DOHH2 (cell line): Measurements from ENCODE around the gene L3MBTL4.

Experiments
- H3F3A ChIP-seq: fragments of 200-600 bp; sonication (generic), shearing (Covaris generic); 2 replicates; pipeline ENCODE4 v1.6.0; 2016; ENCODE audit warnings: antibody characterized with exemption, mild to moderate bottlenecking; ENCODE audit not compliant: control insufficient read depth, insufficient read depth
- H3K27ac ChIP-seq: fragments of 200-600 bp; sonication (generic); 2 replicates; pipeline ENCODE4 v1.5.1; 2014; ENCODE audit warnings: low read depth, mild to moderate bottlenecking, low read length, moderate library complexity
- H3K27me3 ChIP-seq: fragments of 200-600 bp; sonication (generic); 2 replicates; pipeline ENCODE4 v1.6.1; 2014; ENCODE audit warnings: mild to moderate bottlenecking, low read length, mixed read lengths; ENCODE audit not compliant: control insufficient read depth
- H3K36me3 ChIP-seq: fragments of 200-600 bp; sonication (generic); 2 replicates; pipeline ENCODE4 v1.6.1; 2014; ENCODE audit warnings: mild to moderate bottlenecking, low read length, moderate library complexity, mixed read lengths; ENCODE audit not compliant: control insufficient read depth
- H3K4me1 ChIP-seq: fragments of 200-600 bp; sonication (generic); 2 replicates; pipeline ENCODE4 v1.6.1; 2014; ENCODE audit warnings: mild to moderate bottlenecking, low read length, mixed read lengths; ENCODE audit not compliant: control insufficient read depth
- H3K4me2 ChIP-seq: fragments of 200-600 bp; sonication (generic); 2 replicates; pipeline ENCODE4 v1.6.0; 2014; ENCODE audit warnings: mild to moderate bottlenecking, low read length, moderate library complexity
- H3K4me3 ChIP-seq: fragments of 200-600 bp; sonication (generic); 2 replicates; pipeline ENCODE4 v1.5.1; 2014; ENCODE audit warnings: mild to moderate bottlenecking, low read length, mixed read lengths
- H3K79me2 ChIP-seq: fragments of 200-600 bp; sonication (generic); 2 replicates; pipeline ENCODE4 v1.6.1; 2014; ENCODE audit warnings: mild to moderate bottlenecking, low read length, mixed read lengths; ENCODE audit not compliant: control insufficient read depth
- H3K9me2 ChIP-seq: fragments of 200-600 bp; sonication (generic); replicated peaks from 2 replicates; pipeline ENCODE4 v1.6.1; 2014; ENCODE audit warnings: mild to moderate bottlenecking, low read length, mixed read lengths; ENCODE audit not compliant: control insufficient read depth
- H3K9me3 ChIP-seq: fragments of 200-600 bp; sonication (generic); 2 replicates; pipeline ENCODE4 v1.6.1; 2014; ENCODE audit warnings: antibody characterized with exemption, low read length, mixed read lengths; ENCODE audit not compliant: control insufficient read depth, insufficient read depth
- H4K20me1 ChIP-seq: fragments of 200-600 bp; sonication (generic); 2 replicates; pipeline ENCODE4 v1.6.0; 2014; ENCODE audit warnings: low read depth, mild to moderate bottlenecking, antibody characterized with exemption, low read length, moderate library complexity; ENCODE audit not compliant: control insufficient read depth, insufficient read depth
- EZH2phosphoT487 ChIP-seq: fragments of 200-600 bp; sonication (generic); IDR thresholded peaks from 2 replicates; pipeline ENCODE4 v1.6.1; 2017; ENCODE audit warnings: borderline replicate concordance, mild to moderate bottlenecking, antibody characterized with exemption, low read length, moderate library complexity, mixed read lengths
- TF ChIP-seq, protein P1 (sequence below): fragments of 200-600 bp; sonication (generic); IDR thresholded peaks from one replicate; pipeline ENCODE4 v1.5.1; 2014; ENCODE audit warnings: antibody characterized with exemption, mild to moderate bottlenecking, low read depth, low read length; ENCODE audit not compliant: poor library complexity, severe bottlenecking

L3MBTL4 gene

DNA sequence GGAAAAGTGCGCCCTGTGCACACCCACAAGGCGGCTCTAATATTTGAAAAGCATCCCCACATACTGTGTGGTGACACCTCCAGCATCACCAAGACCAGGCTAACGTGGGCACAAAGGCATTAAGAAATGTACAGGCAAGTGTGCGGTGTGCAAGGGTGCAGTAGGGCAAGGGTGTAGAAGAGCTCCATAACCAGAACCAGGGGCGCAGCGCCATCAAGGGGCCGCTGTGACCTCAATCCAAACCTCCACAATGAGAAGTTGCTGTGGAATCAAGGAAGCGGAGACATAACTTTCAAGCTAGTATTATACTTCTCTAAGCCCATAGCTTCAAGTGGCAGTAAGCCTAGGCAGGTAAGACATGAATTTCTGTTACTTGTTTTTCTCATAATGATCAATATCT is 13.0 kb downstream of the L3MBTL4 start:
- TF ChIP-seq EZH2phosphoT487, result no peak
- TF ChIP-seq, protein P1, sequence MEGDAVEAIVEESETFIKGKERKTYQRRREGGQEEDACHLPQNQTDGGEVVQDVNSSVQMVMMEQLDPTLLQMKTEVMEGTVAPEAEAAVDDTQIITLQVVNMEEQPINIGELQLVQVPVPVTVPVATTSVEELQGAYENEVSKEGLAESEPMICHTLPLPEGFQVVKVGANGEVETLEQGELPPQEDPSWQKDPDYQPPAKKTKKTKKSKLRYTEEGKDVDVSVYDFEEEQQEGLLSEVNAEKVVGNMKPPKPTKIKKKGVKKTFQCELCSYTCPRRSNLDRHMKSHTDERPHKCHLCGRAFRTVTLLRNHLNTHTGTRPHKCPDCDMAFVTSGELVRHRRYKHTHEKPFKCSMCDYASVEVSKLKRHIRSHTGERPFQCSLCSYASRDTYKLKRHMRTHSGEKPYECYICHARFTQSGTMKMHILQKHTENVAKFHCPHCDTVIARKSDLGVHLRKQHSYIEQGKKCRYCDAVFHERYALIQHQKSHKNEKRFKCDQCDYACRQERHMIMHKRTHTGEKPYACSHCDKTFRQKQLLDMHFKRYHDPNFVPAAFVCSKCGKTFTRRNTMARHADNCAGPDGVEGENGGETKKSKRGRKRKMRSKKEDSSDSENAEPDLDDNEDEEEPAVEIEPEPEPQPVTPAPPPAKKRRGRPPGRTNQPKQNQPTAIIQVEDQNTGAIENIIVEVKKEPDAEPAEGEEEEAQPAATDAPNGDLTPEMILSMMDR, result no peak
- Histone ChIP-seq H3K36me3 (no peaks in the 10 kb centered on the region), H3K79me2 (no peaks in the 10 kb centered on the region), H3K9me2 (no peaks in the 10 kb centered on the region), H3K4me1 (no peaks in the 10 kb centered on the region), H3K27ac (no peak overlapping the region), H3K27me3 (no peaks in the 10 kb centered on the region), H3K4me3 (no peak overlapping the region), H4K20me1 (no peaks in the 10 kb centered on the region), H3F3A (no peaks in the 10 kb centered on the region), H3K4me2 (no peak overlapping the region), H3K9me3 (peaks cover 4% of the 10 kb centered on the region; the same call in 1 of the 2 replicates)

DNA sequence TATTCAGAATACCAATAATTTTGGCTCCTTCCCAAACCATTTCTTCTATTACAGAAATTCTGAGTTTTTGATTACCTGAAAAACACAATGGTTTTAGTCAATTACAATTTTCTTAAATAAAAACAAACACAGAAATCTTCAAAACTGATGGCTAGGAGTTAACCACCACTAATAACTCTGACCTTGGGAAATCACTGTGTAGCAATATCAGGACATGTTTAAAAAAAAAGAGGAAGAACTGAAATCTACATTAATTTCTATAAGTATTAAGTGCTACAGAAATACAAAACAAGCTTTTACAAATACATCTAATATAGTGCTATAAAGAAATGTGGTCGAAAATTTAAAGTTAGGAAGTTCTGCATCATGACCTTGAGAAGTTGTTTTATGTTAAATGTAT is 14.9 kb downstream of the L3MBTL4 start:
- no peaks in the 10 kb centered on the region for H3K9me2 ChIP-seq
- no peaks in the 10 kb centered on the region for H4K20me1 ChIP-seq
- no peaks in the 10 kb centered on the region for H3F3A ChIP-seq
- H3K9me3 ChIP-seq, result no peaks in the 10 kb centered on the region
- no peaks in the 10 kb centered on the region for H3K27me3 ChIP-seq
- no peaks in the 10 kb centered on the region for H3K36me3 ChIP-seq
- TF ChIP-seq EZH2phosphoT487, result no peak
- TF ChIP-seq, protein P1, result no peak
- H3K4me1 ChIP-seq, result no peaks in the 10 kb centered on the region
- no peak overlapping the region for H3K27ac ChIP-seq
- H3K4me2 ChIP-seq, result no peak overlapping the region
- H3K4me3 ChIP-seq, result no peak overlapping the region
- H3K79me2 ChIP-seq, result no peaks in the 10 kb centered on the region

GRCh38 chr18:6397931-6398566 is 16.7 kb downstream of the L3MBTL4 start:
- no peak overlapping the region for H3K27ac ChIP-seq
- no peaks in the 10 kb centered on the region for H3K27me3 ChIP-seq
- H3F3A ChIP-seq, result no peaks in the 10 kb centered on the region
- H3K4me1 ChIP-seq, result no peaks in the 10 kb centered on the region
- no peaks in the 10 kb centered on the region for H3K36me3 ChIP-seq
- no peaks in the 10 kb centered on the region for H4K20me1 ChIP-seq
- H3K9me3 ChIP-seq, result no peaks in the 10 kb centered on the region
- H3K4me3 ChIP-seq, result no peak overlapping the region
- TF ChIP-seq EZH2phosphoT487, result no peak
- TF ChIP-seq, protein P1, result no peak
- H3K9me2 ChIP-seq, result no peaks in the 10 kb centered on the region
- no peak overlapping the region for H3K4me2 ChIP-seq
- no peaks in the 10 kb centered on the region for H3K79me2 ChIP-seq
